GM12878 (cell line): ENCODE data around the gene GPR137B. TPM values are rescaled to one million over a fixed set of nuclear protein-coding genes. Genes with fewer than 3 reads are reported as not detected.
A peak's percentile ranks its signal among the peaks of the same experiment; 100 is the strongest.

Experiments used
- ATAC-seq: fragments of 200-7000 bp; cut with Tn5 transposase; 3 replicates; pipeline ENCODE4 v1.9.1; 2020; ENCODE audit warnings: mild to moderate bottlenecking, moderate library complexity
- BruUV-seq: library from RNA; stranded (reverse); fragments of 400-500 nt; replicated peaks from 2 replicates; lab custom pipeline; 2021; lab: Mats Ljungman, UMichigan
- CTCF ChIA-PET: fragments of 300-600 bp; sonication (Branson Sonifier 250); formaldehyde crosslinking; extraction: SDS; loops from one replicate; lab custom pipeline; 2021; ENCODE audit warnings: inconsistent platforms; lab: Yijun Ruan, JAX
- POLR2A ChIA-PET: fragments of 350-600 bp; formaldehyde crosslinking; extraction: SDS; loops from one replicate; lab custom pipeline; 2021; ENCODE audit warnings: inconsistent platforms; lab: Charles Lee
- RAD21 ChIA-PET: fragments of 300-600 bp; sonication (Branson Sonifier 250); formaldehyde crosslinking; loops from one replicate; lab custom pipeline; 2023; ENCODE audit warnings: antibody characterized with exemption; ENCODE audit not compliant: unreplicated experiment; lab: Charles Lee
- SMC1A ChIA-PET: fragments of 300-600 bp; sonication (Branson Sonifier 250); formaldehyde crosslinking; loops from one replicate; lab custom pipeline; 2023; ENCODE audit not compliant: unreplicated experiment, uncharacterized antibody; lab: Charles Lee
- DNase-seq: peaks from one replicate; pipeline ENCODE4 v3.0.0-alpha.2; 2011; ENCODE audit warnings: low read depth, low spot score
- FAIRE-seq: peaks from 3 replicates; lab custom pipeline; 2011; peaks lifted over from hg19 to GRCh38; lab: Jason Lieb, UNC
- H2AFZ ChIP-seq: 2 replicates; pipeline ENCODE4 v1.6.0; 2011; ENCODE audit warnings: low read depth, low read length, control low read depth; ENCODE audit not compliant: control insufficient read depth
- H3K27ac ChIP-seq: 2 replicates; pipeline ENCODE4 v1.5.1; 2011; ENCODE audit warnings: control low read depth; ENCODE audit not compliant: control insufficient read depth, insufficient read depth
- H3K27me3 ChIP-seq, 2 experiments: replicated peaks in 1 of 2; 2 replicates each; pipeline versions ENCODE4 v1.6.0 to v1.6.1; 2011; ENCODE audit warnings: low read length in 1 of 2; ENCODE audit not compliant: control insufficient read depth in 2 of 2, insufficient read depth in 2 of 2
- H3K36me3 ChIP-seq, 2 experiments: 2 replicates each; pipeline ENCODE4 v1.5.1; 2011; ENCODE audit warnings: low read length in 1 of 2; ENCODE audit not compliant: control insufficient read depth in 2 of 2, insufficient read depth in 2 of 2
- H3K4me1 ChIP-seq: 2 replicates; pipeline ENCODE4 v1.6.1; 2011; ENCODE audit warnings: mild to moderate bottlenecking, low read length, moderate library complexity, mixed read lengths; ENCODE audit not compliant: control insufficient read depth, insufficient read depth
- H3K4me2 ChIP-seq: 2 replicates; pipeline ENCODE4 v1.6.0; 2011; ENCODE audit warnings: control low read depth; ENCODE audit not compliant: control insufficient read depth, insufficient read depth
- H3K4me3 ChIP-seq: fragments of 200-600 bp; sonication (generic); 2 replicates; pipeline ENCODE4 v1.5.1; 2016
- H3K79me2 ChIP-seq: 2 replicates; pipeline ENCODE4 v1.6.0; 2011; ENCODE audit warnings: low read length; ENCODE audit not compliant: control insufficient read depth, insufficient read depth
- H3K9ac ChIP-seq: 2 replicates; pipeline ENCODE4 v1.8.0; 2011; ENCODE audit warnings: low read length, control low read depth, mixed read lengths; ENCODE audit not compliant: control insufficient read depth, insufficient read depth
- H3K9me3 ChIP-seq: replicated peaks from 3 replicates; pipeline ENCODE4 v1.5.1; 2011; ENCODE audit warnings: mild to moderate bottlenecking, low read length; ENCODE audit not compliant: control insufficient read depth, insufficient read depth
- H4K20me1 ChIP-seq: 2 replicates; pipeline ENCODE4 v1.6.0; 2011; ENCODE audit not compliant: control insufficient read depth, insufficient read depth
- BRCA1 ChIP-seq: IDR thresholded peaks from 2 replicates; pipeline ENCODE4 v1.6.1; 2011; ENCODE audit warnings: low read depth, low read length, improper control_type of control experiment
- CBX5 ChIP-seq: sonication (generic); IDR thresholded peaks from 2 replicates; pipeline ENCODE4 v1.6.1; 2016; ENCODE audit warnings: low read depth, moderate library complexity, mild to moderate bottlenecking, inconsistent platforms
- LARP7 ChIP-seq: fragments of 450-650 bp; IDR thresholded peaks from 2 replicates; pipeline ENCODE4 v1.6.1; 2017; ENCODE audit warnings: mild to moderate bottlenecking
- MTA3 ChIP-seq: IDR thresholded peaks from 2 replicates; pipeline ENCODE4 v1.6.1; 2012; ENCODE audit warnings: low read length, inconsistent platforms, borderline replicate concordance
- POLR2AphosphoS5 ChIP-seq: IDR thresholded peaks from 2 replicates; pipeline ENCODE4 v1.6.1; 2011; ENCODE audit warnings: mild to moderate bottlenecking, low read length, inconsistent platforms
- STAT3 ChIP-seq: IDR thresholded peaks from 2 replicates; pipeline ENCODE4 v1.6.1; 2011; ENCODE audit warnings: low read depth, low read length, improper control_type of control experiment
- ZNF24 ChIP-seq: fragments of 450-650 bp; IDR thresholded peaks from 2 replicates; pipeline ENCODE4 v1.6.1; 2017; ENCODE audit warnings: antibody characterized with exemption, mild to moderate bottlenecking
- WGBS: methylation state at CpG from one replicate; pipeline ENCODE4 v1.1.6; 2016; ENCODE audit warnings: low lambda C conversion rate; ENCODE audit not compliant: insufficient replicate concordance, insufficient coverage; ENCODE audit errors: missing lambda C conversion rate; 5-methylcytosine and 5-hydroxymethylcytosine counted together
- in situ Hi-C: fragments of 300-500 bp; cut with MboI; formaldehyde crosslinking; loops from 9 replicates; pipeline ENCODE4 v1.14.3; 2018; ENCODE audit warnings: mixed read lengths
- intact Hi-C: fragments of 100-400 bp; cut with micrococcal nuclease; formaldehyde crosslinking; loops from one replicate; pipeline ENCODE4 v1.14.2; 2022; ENCODE audit not compliant: unreplicated experiment
- polyA plus RNA-seq, 11 experiments: library from polyadenylated mRNA; depleted of rRNA in 4 of 11; unstranded in 6 of 11; stranded (reverse) in 5 of 11; fragments of >200 nt; fragmentation: Nextera tagmentation in 4 of 11; fragmentation: Illumina TruSeq in 1 of 11; extraction: Ambion mirVana in 4 of 11; extraction: Trizol in 1 of 11; gene quantifications; 1 replicate in 1 of 11; 2 replicates in 10 of 11; pipeline versions ENCODE4 v1.2.1 to v1.2.3, GENCODE V29; 2011 to 2016; ENCODE audit warnings: inconsistent platforms in 2 of 11, missing spikeins in 2 of 11, low read depth in 1 of 11
- total RNA-seq, 4 experiments: library from RNA; depleted of rRNA in 3 of 4; stranded (reverse); fragments of >200 nt in 3 of 4; fragmentation: Illumina TruSeq in 1 of 4; extraction: Trizol in 1 of 4; gene quantifications; 2 replicates each; pipeline versions ENCODE4 v1.2.1 to v1.2.3, GENCODE V29; 2013 to 2021

Gene GPR137B
- total and polyA plus RNA-seq, 10 of the 15 experiments (the other 5 are each of a cell fraction or from before 2014, with no cell fraction given): 5.4 to 20.8 (median 12.5) TPM

DNA sequence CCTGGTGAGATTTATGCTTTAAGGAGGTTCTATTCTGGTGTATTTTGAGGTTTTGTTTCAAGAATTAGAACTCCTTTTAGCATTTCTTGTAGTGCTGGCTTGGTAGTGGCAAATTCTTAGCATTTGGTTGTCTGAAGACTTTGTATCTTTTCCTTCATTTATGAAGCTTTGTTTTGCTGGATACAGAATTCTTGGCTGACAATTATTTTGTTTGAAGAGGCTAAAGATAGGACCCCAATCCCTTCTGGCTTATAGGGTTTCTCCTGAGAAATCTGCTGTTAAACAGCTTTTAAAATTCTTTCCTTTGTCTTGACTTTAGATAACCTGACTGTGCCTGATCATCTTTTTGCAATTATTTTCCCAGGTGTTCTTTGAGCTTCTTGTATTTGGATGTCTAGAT is 58.6 kb downstream of the GPR137B start:
- DNase-seq (no peak), ATAC-seq (no peak), FAIRE-seq (no peak)
- no peak overlapping the region for H3K27ac ChIP-seq
- peaks cover 14% of the 10 kb centered on the region for H3K9me3 ChIP-seq
- TF ChIP-seq STAT3: no peak
- no peak for TF ChIP-seq MTA3
- TF ChIP-seq ZNF24: no peak
- peak; percentile 28; the same call in 1 of the 2 replicates for TF ChIP-seq CBX5
- H3K4me2 ChIP-seq: no peak overlapping the region
- H3K9ac ChIP-seq: no peak overlapping the region
- intact Hi-C loops: loop anchor here (10.0 kb wide), 1 partner anchor 96 kb away; no protein-coding TSS in a partner anchor
- H3K27me3 ChIP-seq: no peaks in the 10 kb centered on the region
- no peak overlapping the region for H2AFZ ChIP-seq
- in situ Hi-C loops: no loop called here
- no peaks in the 10 kb centered on the region for H3K4me1 ChIP-seq
- peaks cover 6 to 15% of the 10 kb centered on the region in 2 experiments; a peak in 3 of 4 replicates for H3K36me3 ChIP-seq
- ChIA-PET CTCF (no interaction called here), POLR2A (no interaction called here), RAD21 (interaction anchor here (0.6 kb wide), 1 partner anchor 12 kb away, joined by 3 read pairs; no protein-coding TSS in a partner anchor), SMC1A (interaction anchor here (0.6 to 0.8 kb wide), 2 partner anchors 110 to 815 kb away, joined by 3 read pairs; no protein-coding TSS in a partner anchor)
- H3K4me3 ChIP-seq: no peak overlapping the region
- H4K20me1 ChIP-seq: no peaks in the 10 kb centered on the region
- BruUV-seq: no TSS peak
- no peaks in the 10 kb centered on the region for H3K79me2 ChIP-seq

DNA sequence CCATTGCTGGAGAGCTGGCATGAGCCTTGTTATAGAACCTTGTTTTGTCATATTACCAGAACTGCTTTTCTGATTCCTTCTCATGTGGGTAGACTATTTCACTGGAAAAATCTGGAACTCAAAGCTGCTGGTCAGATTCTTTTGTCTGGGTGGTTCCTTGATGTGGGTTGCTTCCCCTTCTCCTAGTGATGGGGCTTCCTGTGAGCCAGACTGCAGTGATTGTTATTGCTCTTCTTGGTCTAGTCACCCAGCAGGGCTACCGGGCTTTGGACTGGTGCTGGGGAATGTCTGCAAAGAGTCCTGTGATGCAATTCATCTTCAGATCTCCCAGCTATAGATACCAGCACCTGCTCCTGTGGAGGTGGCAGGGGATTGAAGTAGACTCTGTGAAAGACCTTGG is 59.4 kb downstream of the GPR137B start:
- ATAC-seq (no peak), FAIRE-seq (no peak), DNase-seq (no peak)
- TF ChIP-seq LARP7: no peak
- TF ChIP-seq POLR2AphosphoS5: peak; percentile 22; the same call in 1 of the 2 replicates
- no peak for TF ChIP-seq BRCA1
- 100% methylated on average over 1 of the region's 1 CpG for WGBS
- peaks cover 14% of the 10 kb centered on the region for H3K9me3 ChIP-seq
- no TSS peak for BruUV-seq
- CTCF ChIA-PET: no interaction called here
- RAD21 ChIA-PET: interaction anchor here (0.6 kb wide), 1 partner anchor 11 kb away, joined by 3 read pairs; no protein-coding TSS in a partner anchor
- H3K4me3 ChIP-seq: no peak overlapping the region
- no peaks in the 10 kb centered on the region for H3K27me3 ChIP-seq
- intact Hi-C loops (loop anchor here (10.0 kb wide), 1 partner anchor 97 kb away; no protein-coding TSS in a partner anchor), in situ Hi-C loops (no loop called here)
- H2AFZ ChIP-seq: no peak overlapping the region
- no peaks in the 10 kb centered on the region for H3K79me2 ChIP-seq
- no peak overlapping the region for H3K4me2 ChIP-seq
- H3K27ac ChIP-seq: no peak overlapping the region
- SMC1A ChIA-PET: interaction anchor here (0.7 to 0.8 kb wide), 2 partner anchors 11 to 109 kb away, joined by 3 read pairs; no protein-coding TSS in a partner anchor
- H3K9ac ChIP-seq: no peak overlapping the region
- H4K20me1 ChIP-seq: no peaks in the 10 kb centered on the region
- H3K4me1 ChIP-seq: no peaks in the 10 kb centered on the region
- POLR2A ChIA-PET: no interaction called here
- H3K36me3 ChIP-seq: peaks cover 8 to 18% of the 10 kb centered on the region in 2 experiments; a peak in 3 of 4 replicates
